SJCRH30 (cell line): Measurements from ENCODE around the gene CARHSP1. TPM values are rescaled to one million over a fixed set of nuclear protein-coding genes. Genes with fewer than 3 reads are reported as not detected.

ENCODE experiments used
- DNase-seq, 2 experiments: peaks; one replicate each; pipeline ENCODE4 v3.0.0-alpha.2; 2015 to 2020
- H3K27ac ChIP-seq: fragments of 250-450 bp; sonication (Bioruptor Pico); 2 replicates; pipeline ENCODE4 v1.5.1; 2020; ENCODE audit warnings: mild to moderate bottlenecking, moderate library complexity
- H3K27me3 ChIP-seq: fragments of 250-450 bp; sonication (Bioruptor Pico); 2 replicates; pipeline ENCODE4 v1.5.1; 2020; ENCODE audit warnings: mild to moderate bottlenecking, moderate library complexity
- H3K36me3 ChIP-seq: fragments of 250-450 bp; sonication (Bioruptor Pico); 2 replicates; pipeline ENCODE4 v1.5.1; 2020; ENCODE audit warnings: mild to moderate bottlenecking, moderate library complexity
- H3K4me1 ChIP-seq: fragments of 250-450 bp; sonication (Bioruptor Pico); 2 replicates; pipeline ENCODE4 v1.5.1; 2020; ENCODE audit warnings: mild to moderate bottlenecking, moderate library complexity
- H3K4me3 ChIP-seq: fragments of 250-450 bp; sonication (Bioruptor Pico); 2 replicates; pipeline ENCODE4 v1.5.1; 2020; ENCODE audit warnings: mild to moderate bottlenecking, moderate library complexity
- H3K9me3 ChIP-seq: fragments of 250-450 bp; sonication (Bioruptor Pico); replicated peaks from 2 replicates; pipeline ENCODE4 v1.5.1; 2020; ENCODE audit warnings: mild to moderate bottlenecking, moderate library complexity
- total RNA-seq: library from RNA; depleted of rRNA; stranded (reverse); fragments of >200 nt; shearing (Covaris generic); gene quantifications from 2 replicates; pipeline ENCODE4 v1.2.3, GENCODE V29; 2014

CARHSP1 gene
- total RNA-seq, 1 experiment from 2014 or later: 196 TPM

GRCh38 chr16:8858994-8859912, 9.6 kb downstream of the CARHSP1 start:
- DNase-seq: no peak
- H3K27me3 ChIP-seq: no peaks in the 10 kb centered on the region
- no peak overlapping the region for H3K27ac ChIP-seq
- peaks cover 52% of the 10 kb centered on the region for H3K36me3 ChIP-seq
- H3K4me1 ChIP-seq: peaks cover 5% of the 10 kb centered on the region; the same call in 1 of the 2 replicates
- no peak overlapping the region for H3K4me3 ChIP-seq
- no peaks in the 10 kb centered on the region for H3K9me3 ChIP-seq

- Histone ChIP-seq H3K4me3 (no peak overlapping the region), H3K36me3 (peaks cover 70% of the 10 kb centered on the region), H3K4me1 (no peaks in the 10 kb centered on the region; the same call in 1 of the 2 replicates), H3K27ac (no peak overlapping the region), H3K27me3 (no peaks in the 10 kb centered on the region), H3K9me3 (no peaks in the 10 kb centered on the region)
- DNase-seq: no peak
Observed at GRCh38 chr16:8855972-8856371, 12.8 kb downstream of the CARHSP1 start.

GRCh38 chr16:8855051-8855786, 13.6 kb downstream of the CARHSP1 start:
- H3K9me3 ChIP-seq: no peaks in the 10 kb centered on the region
- H3K27me3 ChIP-seq: no peaks in the 10 kb centered on the region
- no peak for DNase-seq
- H3K27ac ChIP-seq: no peak overlapping the region
- no peak overlapping the region for H3K4me3 ChIP-seq
- peaks cover 5% of the 10 kb centered on the region; the same call in 1 of the 2 replicates for H3K4me1 ChIP-seq
- H3K36me3 ChIP-seq: peaks cover 75% of the 10 kb centered on the region

- Histone ChIP-seq H3K36me3 (peaks cover 74% of the 10 kb centered on the region), H3K27ac (no peak overlapping the region), H3K27me3 (no peaks in the 10 kb centered on the region), H3K9me3 (no peaks in the 10 kb centered on the region), H3K4me1 (peaks cover 5% of the 10 kb centered on the region; the same call in 1 of the 2 replicates), H3K4me3 (no peak overlapping the region)
- no peak for DNase-seq
Observed at GRCh38 chr16:8854298-8854948, 14.4 kb downstream of the CARHSP1 start.

- H3K27me3 ChIP-seq: no peaks in the 10 kb centered on the region
- H3K27ac ChIP-seq: no peak overlapping the region
- no peak for DNase-seq
- H3K9me3 ChIP-seq: no peaks in the 10 kb centered on the region
- no peak overlapping the region for H3K4me3 ChIP-seq
- H3K4me1 ChIP-seq: peaks cover 5% of the 10 kb centered on the region; the same call in 1 of the 2 replicates
- peaks cover 71% of the 10 kb centered on the region for H3K36me3 ChIP-seq
Observed at GRCh38 chr16:8853611-8854010, 15.2 kb downstream of the CARHSP1 start.

- peaks cover 5% of the 10 kb centered on the region; the same call in 1 of the 2 replicates for H3K4me1 ChIP-seq
- no peaks in the 10 kb centered on the region for H3K9me3 ChIP-seq
- no peak overlapping the region for H3K27ac ChIP-seq
- H3K27me3 ChIP-seq: no peaks in the 10 kb centered on the region
- DNase-seq: no peak
- H3K36me3 ChIP-seq: peaks cover 71% of the 10 kb centered on the region
- H3K4me3 ChIP-seq: no peak overlapping the region
Observed at GRCh38 chr16:8853150-8853549, 15.7 kb downstream of the CARHSP1 start.

- H3K4me1 ChIP-seq: peaks cover 5% of the 10 kb centered on the region; the same call in 1 of the 2 replicates
- H3K4me3 ChIP-seq: no peak overlapping the region
- DNase-seq: no peak
- H3K9me3 ChIP-seq: no peaks in the 10 kb centered on the region
- peaks cover 70% of the 10 kb centered on the region for H3K36me3 ChIP-seq
- no peaks in the 10 kb centered on the region for H3K27me3 ChIP-seq
- no peak overlapping the region for H3K27ac ChIP-seq
Observed at GRCh38 chr16:8852534-8852933, 16.3 kb downstream of the CARHSP1 start.

- H3K27ac ChIP-seq: no peak overlapping the region
- peaks cover 5% of the 10 kb centered on the region; the same call in 1 of the 2 replicates for H3K4me1 ChIP-seq
- DNase-seq: no peak
- no peaks in the 10 kb centered on the region for H3K27me3 ChIP-seq
- H3K36me3 ChIP-seq: peaks cover 69% of the 10 kb centered on the region
- H3K4me3 ChIP-seq: no peak overlapping the region
- no peaks in the 10 kb centered on the region for H3K9me3 ChIP-seq
Observed at GRCh38 chr16:8851761-8852403, 16.9 kb downstream of the CARHSP1 start.

GRCh38 chr16:8850279-8850885, 18.4 kb downstream of the CARHSP1 start:
- DNase-seq: peak in 1 of 2 experiments; percentile 34
- Histone ChIP-seq H3K27me3 (no peaks in the 10 kb centered on the region), H3K4me1 (peaks cover 5% of the 10 kb centered on the region; the same call in 1 of the 2 replicates), H3K4me3 (no peak overlapping the region), H3K36me3 (peaks cover 54% of the 10 kb centered on the region), H3K27ac (no peak overlapping the region), H3K9me3 (no peaks in the 10 kb centered on the region)

- peaks cover 5% of the 10 kb centered on the region; the same call in 1 of the 2 replicates for H3K4me1 ChIP-seq
- no peak for DNase-seq
- H3K36me3 ChIP-seq: peaks cover 47% of the 10 kb centered on the region
- no peaks in the 10 kb centered on the region for H3K9me3 ChIP-seq
- no peak overlapping the region for H3K4me3 ChIP-seq
- H3K27me3 ChIP-seq: no peaks in the 10 kb centered on the region
- H3K27ac ChIP-seq: no peak overlapping the region
Observed at GRCh38 chr16:8849411-8850011, 19.3 kb downstream of the CARHSP1 start.

GRCh38 chr16:8848939-8849391, 19.8 kb downstream of the CARHSP1 start:
- peaks cover 5% of the 10 kb centered on the region; the same call in 1 of the 2 replicates for H3K4me1 ChIP-seq
- no peak for DNase-seq
- H3K4me3 ChIP-seq: no peak overlapping the region
- no peaks in the 10 kb centered on the region for H3K9me3 ChIP-seq
- H3K27me3 ChIP-seq: no peaks in the 10 kb centered on the region
- peaks cover 45% of the 10 kb centered on the region for H3K36me3 ChIP-seq
- no peak overlapping the region for H3K27ac ChIP-seq

- H3K4me1 ChIP-seq: peaks cover 5% of the 10 kb centered on the region; the same call in 1 of the 2 replicates
- no peak overlapping the region for H3K4me3 ChIP-seq
- DNase-seq: no peak
- peaks cover 40% of the 10 kb centered on the region for H3K36me3 ChIP-seq
- no peaks in the 10 kb centered on the region for H3K27me3 ChIP-seq
- no peak overlapping the region for H3K27ac ChIP-seq
- H3K9me3 ChIP-seq: no peaks in the 10 kb centered on the region
Observed at GRCh38 chr16:8848231-8848938, 20.4 kb downstream of the CARHSP1 start.

GRCh38 chr16:8847623-8848022, 21.2 kb downstream of the CARHSP1 start:
- no peak for DNase-seq
- Histone ChIP-seq H3K27ac (no peak overlapping the region), H3K9me3 (no peaks in the 10 kb centered on the region), H3K4me1 (peaks cover 5% of the 10 kb centered on the region; the same call in 1 of the 2 replicates), H3K36me3 (peaks cover 34% of the 10 kb centered on the region), H3K27me3 (no peaks in the 10 kb centered on the region), H3K4me3 (no peak overlapping the region)
